Upper lobe of left lung (tissue), 6 donors: ENCODE results near the gene TMEM62. TPM values are rescaled to one million over a fixed set of nuclear protein-coding genes. Genes with fewer than 3 reads are reported as not detected.
"Not testable (repeated sequence)": the region's sequence is repeated elsewhere in the genome, so short reads cannot be mapped to it uniquely, and the experiment has no call there.

ENCODE experiments used
- ATAC-seq, 2 donors: fragments of 200-7000 bp; cut with Tn5 transposase; one replicate each; pipeline ENCODE4 v1.9.1; 2022; ENCODE audit warnings: mild to moderate bottlenecking in 2 of 2, moderate library complexity in 2 of 2; ENCODE audit not compliant: low FRiP score in 2 of 2
- DNase-seq, 2 donors: peaks; one replicate each; pipeline ENCODE4 v3.0.0-alpha.2; 2019 to 2020
- H3K27ac ChIP-seq, 4 donors: fragments of 200-600 bp; sonication (generic); one replicate each; pipeline ENCODE4 v1.5.1; 2016 to 2019
- H3K27me3 ChIP-seq, 4 donors: fragments of 200-600 bp; sonication (generic); one replicate each; pipeline ENCODE4 v1.5.1; 2017 to 2019
- H3K36me3 ChIP-seq, 4 donors: fragments of 200-600 bp; sonication (generic); one replicate each; pipeline ENCODE4 v1.5.1; 2016 to 2019
- H3K4me1 ChIP-seq, 4 donors: fragments of 200-600 bp; sonication (generic); one replicate each; pipeline ENCODE4 v1.5.1; 2018 to 2019
- H3K4me3 ChIP-seq, 4 donors: fragments of 200-600 bp; sonication (generic); one replicate each; pipeline ENCODE4 v1.5.1; 2017 to 2019; ENCODE audit warnings: mild to moderate bottlenecking in 2 of 4, moderate library complexity in 1 of 4
- H3K9me3 ChIP-seq, 4 donors: fragments of 200-600 bp; sonication (generic); one replicate each; pipeline ENCODE4 v1.5.1; 2018 to 2019
- EP300 ChIP-seq, 4 donors: sonication (generic); formaldehyde crosslinking; IDR thresholded peaks; one replicate each; pipeline ENCODE4 v1.5.1; 2017; ENCODE audit warnings: antibody characterized with exemption in 4 of 4, control low read depth in 2 of 4
- POLR2A ChIP-seq, 4 donors: fragments of 450-650 bp; IDR thresholded peaks; one replicate each; pipeline ENCODE4 v1.5.1; 2016 to 2017; ENCODE audit warnings: antibody characterized with exemption in 4 of 4, mild to moderate bottlenecking in 2 of 4
- POLR2AphosphoS5 ChIP-seq, 2 donors: sonication (generic); formaldehyde crosslinking; IDR thresholded peaks; one replicate each; pipeline ENCODE4 v1.5.1; 2017; ENCODE audit warnings: antibody characterized with exemption in 2 of 2
- WGBS, 2 donors: methylation state at CpG; one replicate each; pipeline ENCODE4 v1.1.5; 2017 to 2018; 5-methylcytosine and 5-hydroxymethylcytosine counted together
- total RNA-seq, 6 donors: library from RNA; depleted of rRNA in 4 of 6; stranded (reverse); fragments of >200 nt in 4 of 6; gene quantifications; one replicate each; pipeline versions ENCODE4 v1.1.0 to v1.2.1, GENCODE V29; 2016 to 2021
- TF ChIP-seq, protein P1 (sequence below), 6 experiments: fragments of 450-650 bp in 4 of 6; fragments of 200-600 bp in 2 of 6; sonication (generic) in 2 of 6; IDR thresholded peaks; one replicate each; pipeline ENCODE4 v1.5.1; 2016 to 2019; ENCODE audit warnings: antibody characterized with exemption in 6 of 6
- donor health status: DM: no; HTN: no; CAD: no; lungs with moderate emphysema.
- donor health status: DM: no; HTN: yes; CAD: no; lungs with severe emphysema.

The TMEM62 gene
- total RNA-seq, 6 donors from 2014 or later, result 20.9 to 45.1 (median 25.1) TPM

GRCh38 chr15:43168192-43169107 is 35.1 kb downstream of the TMEM62 start:
- H3K27ac ChIP-seq, result no peak overlapping the region
- 49 to 58% methylated on average over 2 of the region's 2 CpGs for WGBS, 2 donors
- H3K36me3 ChIP-seq, result peaks cover 3 to 70% (median 6%) of the 10 kb centered on the region in 4 donors
- ATAC-seq (no peak), DNase-seq (no peak)
- no peaks in the 10 kb centered on the region for H3K9me3 ChIP-seq
- H3K27me3 ChIP-seq, result no peaks in the 10 kb centered on the region
- H3K4me1 ChIP-seq, result no peaks in the 10 kb centered on the region
- TF ChIP-seq, protein P1, sequence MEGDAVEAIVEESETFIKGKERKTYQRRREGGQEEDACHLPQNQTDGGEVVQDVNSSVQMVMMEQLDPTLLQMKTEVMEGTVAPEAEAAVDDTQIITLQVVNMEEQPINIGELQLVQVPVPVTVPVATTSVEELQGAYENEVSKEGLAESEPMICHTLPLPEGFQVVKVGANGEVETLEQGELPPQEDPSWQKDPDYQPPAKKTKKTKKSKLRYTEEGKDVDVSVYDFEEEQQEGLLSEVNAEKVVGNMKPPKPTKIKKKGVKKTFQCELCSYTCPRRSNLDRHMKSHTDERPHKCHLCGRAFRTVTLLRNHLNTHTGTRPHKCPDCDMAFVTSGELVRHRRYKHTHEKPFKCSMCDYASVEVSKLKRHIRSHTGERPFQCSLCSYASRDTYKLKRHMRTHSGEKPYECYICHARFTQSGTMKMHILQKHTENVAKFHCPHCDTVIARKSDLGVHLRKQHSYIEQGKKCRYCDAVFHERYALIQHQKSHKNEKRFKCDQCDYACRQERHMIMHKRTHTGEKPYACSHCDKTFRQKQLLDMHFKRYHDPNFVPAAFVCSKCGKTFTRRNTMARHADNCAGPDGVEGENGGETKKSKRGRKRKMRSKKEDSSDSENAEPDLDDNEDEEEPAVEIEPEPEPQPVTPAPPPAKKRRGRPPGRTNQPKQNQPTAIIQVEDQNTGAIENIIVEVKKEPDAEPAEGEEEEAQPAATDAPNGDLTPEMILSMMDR (IDR thresholded peaks at IDR 0.05), result no peak
- TF ChIP-seq POLR2AphosphoS5 (IDR thresholded peaks at IDR 0.05) (no peak), EP300 (IDR thresholded peaks at IDR 0.05) (no peak), POLR2A (IDR thresholded peaks at IDR 0.05) (no peak)
- H3K4me3 ChIP-seq, result no peak overlapping the region

DNA sequence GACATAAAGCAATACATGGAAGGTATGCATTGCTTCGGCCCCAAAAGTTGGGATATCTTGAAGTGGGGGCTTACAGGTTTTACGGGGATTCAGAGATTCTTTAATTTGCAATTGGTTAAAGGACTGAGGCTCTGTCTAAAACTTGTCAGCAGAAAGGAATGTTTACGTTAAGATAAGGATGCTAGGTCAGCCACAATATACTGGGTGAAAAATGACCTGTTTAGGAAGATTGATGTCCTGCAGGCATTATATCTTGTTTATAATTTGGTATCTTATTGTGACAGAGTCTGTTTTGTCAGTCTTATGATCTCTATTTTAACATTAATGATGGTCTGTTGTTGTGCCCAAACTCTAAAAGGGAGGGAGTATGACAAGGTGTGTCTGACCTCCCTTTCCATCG is 36.5 kb downstream of the TMEM62 start:
- Histone ChIP-seq H3K36me3 (peaks cover 4 to 70% (median 6%) of the 10 kb centered on the region in 4 donors), H3K27ac (no peak overlapping the region), H3K27me3 (no peaks in the 10 kb centered on the region), H3K9me3 (no peaks in the 10 kb centered on the region), H3K4me1 (no peaks in the 10 kb centered on the region), H3K4me3 (no peak overlapping the region)
- WGBS, 2 donors, result 88 to 91% methylated on average over 4 of the region's 4 CpGs
- no peak for DNase-seq
- TF ChIP-seq, protein P1 (IDR thresholded peaks at IDR 0.05), result no peak
- TF ChIP-seq POLR2A (IDR thresholded peaks at IDR 0.05) (no peak), POLR2AphosphoS5 (IDR thresholded peaks at IDR 0.05) (no peak), EP300 (IDR thresholded peaks at IDR 0.05) (no peak)
- ATAC-seq, result no peak

GRCh38 chr15:43175656-43176309 is 42.4 kb downstream of the TMEM62 start:
- not testable (repeated sequence) for H3K27me3 ChIP-seq, H3K4me1 ChIP-seq, H3K4me3 ChIP-seq, H3K27ac ChIP-seq, H3K9me3 ChIP-seq, ATAC-seq
- peaks cover 4 to 49% (median 17%) of the 10 kb centered on the region in 4 donors for H3K36me3 ChIP-seq
- peak in 1 of 2 donors; percentile 32 for DNase-seq
- 96 to 97% methylated on average over 23 to 25 of the region's 25 CpGs for WGBS, 2 donors

DNA sequence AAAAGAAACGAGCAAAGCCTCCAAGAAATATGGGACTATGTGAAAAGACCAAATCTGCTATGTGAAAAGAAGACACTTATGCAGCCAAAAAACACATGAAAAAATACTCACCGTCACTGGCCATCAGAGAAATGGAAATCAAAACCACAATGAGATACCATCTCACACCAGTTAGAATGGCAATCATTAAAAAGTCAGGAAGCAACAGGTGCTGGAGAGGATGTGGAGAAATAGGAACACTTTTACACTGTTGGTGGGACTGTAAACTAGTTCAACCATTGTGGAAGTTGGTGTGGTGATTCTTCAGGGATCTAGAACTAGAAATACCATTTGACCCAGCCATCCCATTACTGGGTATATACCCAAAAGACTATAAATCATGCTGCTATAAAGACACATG is 43.8 kb downstream of the TMEM62 start:
- not testable (repeated sequence) for H3K9me3 ChIP-seq, H3K27me3 ChIP-seq, H3K27ac ChIP-seq, H3K4me3 ChIP-seq, H3K4me1 ChIP-seq, DNase-seq, ATAC-seq
- H3K36me3 ChIP-seq, result peaks cover 9 to 49% (median 18%) of the 10 kb centered on the region in 4 donors
- WGBS, 2 donors, result 83 to 90% methylated on average over 2 of the region's 2 CpGs

DNA sequence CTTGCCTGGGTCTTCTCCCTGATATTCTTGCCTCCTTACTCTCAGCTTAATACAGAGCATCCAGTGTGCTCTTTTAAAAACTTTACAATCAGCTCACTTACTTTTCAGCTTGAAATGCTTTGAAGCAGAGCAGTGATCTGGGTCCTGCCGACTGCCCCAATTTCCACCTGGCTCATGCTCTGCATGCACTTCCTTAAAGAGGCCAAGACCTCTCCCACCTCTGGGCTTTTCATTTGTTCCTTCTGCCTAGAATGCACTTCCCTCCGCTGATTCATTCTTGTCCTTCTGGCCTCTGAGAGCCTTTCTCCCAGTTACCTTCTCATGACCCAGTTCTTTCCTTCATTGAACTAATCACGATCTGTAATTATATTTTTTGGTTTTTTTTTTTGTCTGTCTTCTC is 49.9 kb downstream of the TMEM62 start:
- Histone ChIP-seq H3K4me3 (no peak overlapping the region), H3K27me3 (no peaks in the 10 kb centered on the region), H3K27ac (no peak overlapping the region), H3K4me1 (peaks cover 6 to 23% (median 15%) of the 10 kb centered on the region in 4 donors), H3K9me3 (no peaks in the 10 kb centered on the region), H3K36me3 (peaks cover 6 to 16% (median 11%) of the 10 kb centered on the region in 4 donors)
- ATAC-seq (no peak), DNase-seq (no peak)
- no peak for TF ChIP-seq POLR2AphosphoS5 (IDR thresholded peaks at IDR 0.05)
- TF ChIP-seq EP300 (IDR thresholded peaks at IDR 0.05), result no peak
- no peak for TF ChIP-seq POLR2A (IDR thresholded peaks at IDR 0.05)
- TF ChIP-seq, protein P1 (IDR thresholded peaks at IDR 0.05), result no peak
- WGBS, 2 donors, result 78 to 85% methylated on average over 3 of the region's 3 CpGs
